Mammary epithelial cell (primary cell): Measurements from ENCODE around the gene KRTAP4-11.

Experiments
- EZH2 ChIP-seq: IDR thresholded peaks from 2 replicates; pipeline ENCODE4 v1.6.1; 2012; ENCODE audit warnings: low read length, inconsistent platforms, borderline replicate concordance
- TF ChIP-seq, protein P1 (sequence below), 2 donors: IDR thresholded peaks in 1 of 2; conservative IDR thresholded peaks in 1 of 2; 2 replicates each; pipeline ENCODE4 v1.5.1; 2011 to 2012; ENCODE audit warnings: inconsistent platforms in 2 of 2, low read length in 2 of 2, mild to moderate bottlenecking in 2 of 2, control low read depth in 1 of 2, low read depth in 1 of 2; ENCODE audit not compliant: insufficient read depth in 1 of 2; ENCODE audit errors: extremely low read depth in 1 of 2

DNA sequence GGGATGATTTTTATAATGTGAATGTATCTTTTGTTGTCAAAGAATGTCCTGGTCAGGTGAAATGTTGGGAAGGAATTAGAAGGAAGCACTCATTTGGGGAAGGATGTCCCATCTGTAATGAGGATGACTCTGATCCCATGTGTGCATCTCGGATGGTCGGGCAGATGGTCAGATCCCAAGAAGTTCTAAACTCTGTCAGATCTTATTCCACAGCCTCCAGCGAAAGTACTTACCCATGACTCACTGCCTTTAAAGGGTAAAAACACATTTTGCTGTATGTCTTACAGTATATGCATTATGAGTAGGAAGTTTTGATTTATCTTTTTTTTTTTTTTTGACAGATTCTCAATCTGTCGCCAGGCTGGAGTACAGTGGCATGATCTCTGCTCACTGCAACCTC is 548 bp upstream of the KRTAP4-11 start:
- TF ChIP-seq, protein P1, sequence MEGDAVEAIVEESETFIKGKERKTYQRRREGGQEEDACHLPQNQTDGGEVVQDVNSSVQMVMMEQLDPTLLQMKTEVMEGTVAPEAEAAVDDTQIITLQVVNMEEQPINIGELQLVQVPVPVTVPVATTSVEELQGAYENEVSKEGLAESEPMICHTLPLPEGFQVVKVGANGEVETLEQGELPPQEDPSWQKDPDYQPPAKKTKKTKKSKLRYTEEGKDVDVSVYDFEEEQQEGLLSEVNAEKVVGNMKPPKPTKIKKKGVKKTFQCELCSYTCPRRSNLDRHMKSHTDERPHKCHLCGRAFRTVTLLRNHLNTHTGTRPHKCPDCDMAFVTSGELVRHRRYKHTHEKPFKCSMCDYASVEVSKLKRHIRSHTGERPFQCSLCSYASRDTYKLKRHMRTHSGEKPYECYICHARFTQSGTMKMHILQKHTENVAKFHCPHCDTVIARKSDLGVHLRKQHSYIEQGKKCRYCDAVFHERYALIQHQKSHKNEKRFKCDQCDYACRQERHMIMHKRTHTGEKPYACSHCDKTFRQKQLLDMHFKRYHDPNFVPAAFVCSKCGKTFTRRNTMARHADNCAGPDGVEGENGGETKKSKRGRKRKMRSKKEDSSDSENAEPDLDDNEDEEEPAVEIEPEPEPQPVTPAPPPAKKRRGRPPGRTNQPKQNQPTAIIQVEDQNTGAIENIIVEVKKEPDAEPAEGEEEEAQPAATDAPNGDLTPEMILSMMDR (conservative IDR thresholded peaks at IDR 0.05 in 1 of 2, IDR thresholded peaks at IDR 0.05 in 1 of 2; ENCODE audit: extremely low read depth in 1 of 2, insufficient read depth in 1 of 2, low read depth in 1 of 2, low read length in 2 of 2): no peak
- TF ChIP-seq EZH2: no peak
